ENCODE measurements around the gene FNBP1L. TPM values are rescaled to one million over a fixed set of nuclear protein-coding genes. Genes with fewer than 3 reads are reported as not detected.

Gene FNBP1L
- total and polyA plus RNA-seq, 9 donors, result 32.7 to 64.1 (median 47.8) TPM

GRCh38 chr1:93500275-93500674, 52.4 kb downstream of the FNBP1L start:
- Histone ChIP-seq H3K36me3 (ENCODE audit: control insufficient read depth, insufficient read depth, low read length) (no peaks in the 10 kb centered on the region), H3K9me3 (replicated peaks; ENCODE audit: control insufficient read depth, low read depth, low read length) (no peaks in the 10 kb centered on the region), H3K27me3 (ENCODE audit: control insufficient read depth, insufficient read depth, low read length) (no peaks in the 10 kb centered on the region), H3K4me3 (ENCODE audit: low read length) (no peak overlapping the region), H3K4me1 (ENCODE audit: control insufficient read depth, insufficient read depth, low read length) (peaks cover 4% of the 10 kb centered on the region), H3K27ac (ENCODE audit: low read length) (no peak overlapping the region)
- no CpG with 5 or more reads among the region's 2 CpGs for WGBS (ENCODE audit: insufficient coverage)
- no peak for DNase-seq

GRCh38 chr1:93501399-93501798, 53.5 kb downstream of the FNBP1L start:
- Histone ChIP-seq H3K27ac (ENCODE audit: low read length) (no peak overlapping the region), H3K36me3 (ENCODE audit: control insufficient read depth, insufficient read depth, low read length) (no peaks in the 10 kb centered on the region), H3K4me1 (ENCODE audit: control insufficient read depth, insufficient read depth, low read length) (peaks cover 4% of the 10 kb centered on the region), H3K9me3 (replicated peaks; ENCODE audit: control insufficient read depth, low read depth, low read length) (no peaks in the 10 kb centered on the region), H3K4me3 (ENCODE audit: low read length) (no peak overlapping the region), H3K27me3 (ENCODE audit: control insufficient read depth, insufficient read depth, low read length) (no peaks in the 10 kb centered on the region)
- DNase-seq, result no peak
- 100% methylated on average over 1 of the region's 3 CpGs for WGBS (ENCODE audit: insufficient coverage)

DNA sequence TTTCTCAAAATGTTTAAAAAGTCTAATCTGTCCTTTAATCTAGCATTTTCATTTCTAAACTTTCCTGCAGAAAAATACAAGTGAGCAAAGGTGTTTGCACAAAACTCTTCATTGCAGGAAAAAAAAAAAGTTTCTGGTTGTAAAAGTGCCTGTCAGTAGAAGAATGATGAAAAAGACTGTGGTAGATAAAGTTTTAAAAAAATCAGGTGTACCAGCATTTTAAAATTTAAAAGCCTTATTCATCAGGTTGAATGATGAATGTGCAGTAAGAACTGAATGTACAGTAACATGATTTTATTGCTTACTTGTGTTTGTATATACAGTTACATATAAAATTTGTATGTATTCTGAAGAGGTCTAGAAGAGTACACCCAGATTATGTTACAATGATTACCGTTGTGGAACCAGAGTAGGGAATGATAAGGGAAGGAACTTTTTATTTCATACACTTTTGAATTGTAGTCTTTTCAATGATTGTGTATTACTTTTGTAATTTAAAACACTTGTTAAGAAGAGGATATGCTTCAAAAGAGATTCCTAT, 54.0 kb downstream of the FNBP1L start:
- H3K9me3 ChIP-seq (replicated peaks; ENCODE audit: control insufficient read depth, low read depth, low read length), result no peaks in the 10 kb centered on the region
- H3K36me3 ChIP-seq (ENCODE audit: control insufficient read depth, insufficient read depth, low read length), result no peaks in the 10 kb centered on the region
- no CpG with 5 or more reads among the region's 1 CpG for WGBS (ENCODE audit: insufficient coverage)
- no peak for DNase-seq
- no peak overlapping the region for H3K4me3 ChIP-seq (ENCODE audit: low read length)
- no peak overlapping the region for H3K27ac ChIP-seq (ENCODE audit: low read length)
- H3K27me3 ChIP-seq (ENCODE audit: control insufficient read depth, insufficient read depth, low read length), result no peaks in the 10 kb centered on the region
- peaks cover 4% of the 10 kb centered on the region for H3K4me1 ChIP-seq (ENCODE audit: control insufficient read depth, insufficient read depth, low read length)

DNA sequence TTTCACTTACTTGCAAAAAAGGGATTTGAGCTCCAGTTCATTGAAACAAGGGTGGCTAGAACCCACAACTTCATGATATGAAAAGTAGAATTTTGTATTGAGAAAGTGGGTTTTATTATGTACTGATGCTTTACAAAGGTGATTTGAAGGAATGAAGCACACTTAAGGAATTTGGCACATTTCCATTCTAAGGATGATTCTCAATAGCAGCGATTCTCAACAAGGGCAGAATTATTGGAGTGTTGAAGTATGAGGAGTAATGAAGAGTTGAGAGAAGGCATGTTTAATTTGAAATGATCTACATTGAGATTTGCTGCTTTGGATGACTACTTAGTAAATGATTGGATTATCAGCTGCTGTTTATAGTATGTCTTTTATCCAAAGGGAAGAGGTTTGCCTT, 54.7 kb downstream of the FNBP1L start:
- WGBS (ENCODE audit: insufficient coverage), result 100% methylated on average over 1 of the region's 1 CpG
- no peaks in the 10 kb centered on the region for H3K36me3 ChIP-seq (ENCODE audit: control insufficient read depth, insufficient read depth, low read length)
- DNase-seq, result no peak
- H3K4me1 ChIP-seq (ENCODE audit: control insufficient read depth, insufficient read depth, low read length), result peaks cover 4% of the 10 kb centered on the region
- H3K27me3 ChIP-seq (ENCODE audit: control insufficient read depth, insufficient read depth, low read length), result no peaks in the 10 kb centered on the region
- H3K4me3 ChIP-seq (ENCODE audit: low read length), result no peak overlapping the region
- no peak overlapping the region for H3K27ac ChIP-seq (ENCODE audit: low read length)
- no peaks in the 10 kb centered on the region for H3K9me3 ChIP-seq (replicated peaks; ENCODE audit: control insufficient read depth, low read depth, low read length)

DNA sequence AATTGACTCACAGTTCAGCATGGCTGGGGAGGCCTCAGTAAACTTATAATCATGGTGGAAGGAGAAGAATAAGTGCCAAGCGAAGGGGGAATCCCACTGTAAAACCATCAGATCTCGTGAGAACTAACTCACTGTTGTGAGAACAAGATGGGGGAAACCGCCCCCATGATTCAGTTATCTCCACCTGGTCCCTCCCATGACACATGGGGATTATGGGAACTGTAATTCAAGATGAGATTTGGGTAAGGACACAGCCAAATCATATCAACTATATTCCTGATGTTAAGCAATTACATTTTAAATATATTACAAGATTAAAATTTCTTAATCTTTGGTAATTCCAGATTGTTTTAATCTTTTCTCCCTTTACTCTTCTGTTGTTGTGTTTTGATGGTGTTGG, 55.2 kb downstream of the FNBP1L start:
- Histone ChIP-seq H3K4me1 (ENCODE audit: control insufficient read depth, insufficient read depth, low read length) (peaks cover 4% of the 10 kb centered on the region), H3K36me3 (ENCODE audit: control insufficient read depth, insufficient read depth, low read length) (no peaks in the 10 kb centered on the region), H3K27me3 (ENCODE audit: control insufficient read depth, insufficient read depth, low read length) (no peaks in the 10 kb centered on the region), H3K9me3 (replicated peaks; ENCODE audit: control insufficient read depth, low read depth, low read length) (no peaks in the 10 kb centered on the region), H3K27ac (ENCODE audit: low read length) (no peak overlapping the region), H3K4me3 (ENCODE audit: low read length) (no peak overlapping the region)
- WGBS (ENCODE audit: insufficient coverage), result no CpG with 5 or more reads among the region's 3 CpGs
- DNase-seq, result no peak

- H3K9me3 ChIP-seq (replicated peaks; ENCODE audit: control insufficient read depth, low read depth, low read length), result no peaks in the 10 kb centered on the region
- H3K27ac ChIP-seq (ENCODE audit: low read length), result no peak overlapping the region
- H3K4me1 ChIP-seq (ENCODE audit: control insufficient read depth, insufficient read depth, low read length), result peaks cover 3% of the 10 kb centered on the region
- H3K27me3 ChIP-seq (ENCODE audit: control insufficient read depth, insufficient read depth, low read length), result no peaks in the 10 kb centered on the region
- DNase-seq, result no peak
- H3K36me3 ChIP-seq (ENCODE audit: control insufficient read depth, insufficient read depth, low read length), result peaks cover 1% of the 10 kb centered on the region
- no peak overlapping the region for H3K4me3 ChIP-seq (ENCODE audit: low read length)
Measured at GRCh38 chr1:93503816-93504215, 55.9 kb downstream of the FNBP1L start.

- no peaks in the 10 kb centered on the region for H3K27me3 ChIP-seq (ENCODE audit: control insufficient read depth, insufficient read depth, low read length)
- H3K9me3 ChIP-seq (replicated peaks; ENCODE audit: control insufficient read depth, low read depth, low read length), result peaks cover 4% of the 10 kb centered on the region
- DNase-seq, result no peak
- peaks cover 6% of the 10 kb centered on the region for H3K36me3 ChIP-seq (ENCODE audit: control insufficient read depth, insufficient read depth, low read length)
- H3K4me3 ChIP-seq (ENCODE audit: low read length), result no peak overlapping the region
- 94% methylated on average over 4 of the region's 8 CpGs for WGBS (ENCODE audit: insufficient coverage)
- H3K4me1 ChIP-seq (ENCODE audit: control insufficient read depth, insufficient read depth, low read length), result no peaks in the 10 kb centered on the region
- H3K27ac ChIP-seq (ENCODE audit: low read length), result no peak overlapping the region
Measured at GRCh38 chr1:93504247-93505033, 56.5 kb downstream of the FNBP1L start.

DNA sequence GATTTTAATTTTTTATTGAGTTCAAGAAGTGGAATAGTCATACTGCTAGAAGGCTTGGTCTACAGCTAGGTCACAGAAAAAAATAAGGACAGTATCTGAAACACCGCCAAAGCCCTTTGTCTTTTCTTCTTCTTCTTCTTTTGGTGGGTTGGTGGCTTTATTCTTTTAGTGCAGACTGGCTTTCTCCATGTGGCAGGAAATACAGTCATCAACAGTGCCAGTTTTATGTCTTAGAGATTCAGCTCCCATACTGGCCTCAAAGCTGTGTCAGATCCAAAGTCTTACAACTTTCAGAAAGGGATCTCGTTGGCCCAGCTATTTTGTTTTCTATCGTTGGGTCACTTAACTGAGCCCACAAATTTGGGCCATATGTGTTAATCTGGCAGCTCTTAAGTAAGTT, 58.2 kb downstream of the FNBP1L start:
- Histone ChIP-seq H3K27ac (ENCODE audit: low read length) (no peak overlapping the region), H3K9me3 (replicated peaks; ENCODE audit: control insufficient read depth, low read depth, low read length) (peaks cover 4% of the 10 kb centered on the region), H3K4me1 (ENCODE audit: control insufficient read depth, insufficient read depth, low read length) (no peaks in the 10 kb centered on the region), H3K36me3 (ENCODE audit: control insufficient read depth, insufficient read depth, low read length) (peaks cover 6% of the 10 kb centered on the region), H3K4me3 (ENCODE audit: low read length) (no peak overlapping the region), H3K27me3 (ENCODE audit: control insufficient read depth, insufficient read depth, low read length) (no peaks in the 10 kb centered on the region)
- DNase-seq, result no peak
- WGBS (ENCODE audit: insufficient coverage), result 80% methylated on average over 1 of the region's 3 CpGs

DNA sequence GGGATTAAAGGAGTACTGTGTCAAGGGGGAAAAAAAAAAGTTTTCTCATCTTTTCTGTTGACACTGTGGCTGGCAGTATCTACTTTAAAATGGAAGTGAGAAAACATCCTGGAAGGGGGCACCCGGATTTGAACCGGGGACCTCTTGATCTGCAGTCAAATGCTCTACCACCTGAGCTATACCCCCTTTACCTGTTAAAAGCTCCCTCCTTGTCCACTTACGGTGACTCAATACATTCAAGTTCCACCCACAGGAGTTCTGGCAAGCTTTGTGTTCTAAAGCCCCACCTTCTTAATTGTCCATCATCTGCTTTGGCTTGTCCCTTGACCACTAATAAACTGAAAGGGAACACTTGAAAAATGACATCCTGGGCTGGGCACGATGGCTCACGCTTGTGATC, 68.2 kb downstream of the FNBP1L start:
- Histone ChIP-seq H3K4me1 (ENCODE audit: control insufficient read depth, insufficient read depth, low read length) (no peaks in the 10 kb centered on the region), H3K4me3 (ENCODE audit: low read length) (no peak overlapping the region), H3K27ac (ENCODE audit: low read length) (no peak overlapping the region), H3K36me3 (ENCODE audit: control insufficient read depth, insufficient read depth, low read length) (peaks cover 2% of the 10 kb centered on the region), H3K27me3 (ENCODE audit: control insufficient read depth, insufficient read depth, low read length) (no peaks in the 10 kb centered on the region), H3K9me3 (replicated peaks; ENCODE audit: control insufficient read depth, low read depth, low read length) (peaks cover 2% of the 10 kb centered on the region)
- WGBS (ENCODE audit: insufficient coverage), result 100% methylated on average over 5 of the region's 5 CpGs
- no peak for DNase-seq

- no peaks in the 10 kb centered on the region for H3K4me1 ChIP-seq (ENCODE audit: control insufficient read depth, insufficient read depth, low read length)
- DNase-seq, result no peak
Measured at GRCh38 chr1:93518516-93518915, 70.6 kb downstream of the FNBP1L start.

More at GRCh38 chr1:93518516-93518915, 70.6 kb downstream of the FNBP1L start:
- H3K27me3 ChIP-seq (ENCODE audit: control insufficient read depth, insufficient read depth, low read length), result no peaks in the 10 kb centered on the region
- no peak overlapping the region for H3K4me3 ChIP-seq (ENCODE audit: low read length)
- H3K9me3 ChIP-seq (replicated peaks; ENCODE audit: control insufficient read depth, low read depth, low read length), result peaks cover 3% of the 10 kb centered on the region
- no peak overlapping the region for H3K27ac ChIP-seq (ENCODE audit: low read length)
- peaks cover 2% of the 10 kb centered on the region for H3K36me3 ChIP-seq (ENCODE audit: control insufficient read depth, insufficient read depth, low read length)
